BJ (cell line): ENCODE data around the gene MT1G. TPM values are rescaled to one million over a fixed set of nuclear protein-coding genes. Genes with fewer than 3 reads are reported as not detected.
A peak's percentile ranks its signal among the peaks of the same experiment; 100 is the strongest.

ENCODE experiments used
- CTCF ChIA-PET: fragments of 350-600 bp; formaldehyde crosslinking; extraction: SDS; loops from one replicate; lab custom pipeline; 2021; ENCODE audit warnings: antibody characterized with exemption, inconsistent platforms; lab: Yijun Ruan, JAX
- POLR2A ChIA-PET: fragments of 300-600 bp; sonication (Branson Sonifier 250); formaldehyde crosslinking; extraction: SDS; loops from one replicate; lab custom pipeline; 2021; ENCODE audit warnings: antibody characterized with exemption; lab: Charles Lee
- DNase-seq: peaks from one replicate; pipeline ENCODE4 v3.0.0-alpha.2; 2011; ENCODE audit warnings: low read depth
- H3K27me3 ChIP-seq: 2 replicates; pipeline ENCODE4 v1.6.0; 2011; ENCODE audit warnings: low read length; ENCODE audit not compliant: control insufficient read depth, insufficient read depth
- H3K36me3 ChIP-seq: 2 replicates; pipeline ENCODE4 v1.5.1; 2011; ENCODE audit warnings: low read length; ENCODE audit not compliant: control insufficient read depth, insufficient read depth
- H3K4me3 ChIP-seq: 2 replicates; pipeline ENCODE4 v1.5.1; 2011; ENCODE audit warnings: low read depth, mild to moderate bottlenecking, control low read depth, low read length
- CTCF ChIP-seq: IDR thresholded peaks from 2 replicates; pipeline ENCODE4 v1.5.1; 2011; ENCODE audit warnings: low read depth, mild to moderate bottlenecking, control low read depth, inconsistent platforms, low read length, moderate library complexity; ENCODE audit not compliant: insufficient read depth
- polyA plus RNA-seq: library from polyadenylated mRNA; depleted of rRNA; stranded (reverse); fragments of >200 nt; gene quantifications from 2 replicates; pipeline ENCODE4 v1.2.3, GENCODE V29; 2011

MT1G gene
- polyA plus RNA-seq, 1 experiment: 2.9 TPM

- ChIA-PET POLR2A (no interaction called here), CTCF (interaction anchor here (0.7 kb wide), 1 partner anchor 7 kb away, joined by 3 read pairs; no protein-coding TSS in a partner anchor)
- DNase-seq: no peak
- H3K27me3 ChIP-seq: peaks cover 39% of the 10 kb centered on the region
- no peaks in the 10 kb centered on the region for H3K36me3 ChIP-seq
- TF ChIP-seq CTCF: no peak
- peak within 1 kb of the TSS; percentile 41 for H3K4me3 ChIP-seq
Observed at GRCh38 chr16:56637814-56638750, 29.8 kb downstream of the MT1G start, which contains the start of gene MT1A. Gene MT1A (plus strand): TSS chr16:56638666. CDS start chr16:56638739, 73 bp downstream.

DNA sequence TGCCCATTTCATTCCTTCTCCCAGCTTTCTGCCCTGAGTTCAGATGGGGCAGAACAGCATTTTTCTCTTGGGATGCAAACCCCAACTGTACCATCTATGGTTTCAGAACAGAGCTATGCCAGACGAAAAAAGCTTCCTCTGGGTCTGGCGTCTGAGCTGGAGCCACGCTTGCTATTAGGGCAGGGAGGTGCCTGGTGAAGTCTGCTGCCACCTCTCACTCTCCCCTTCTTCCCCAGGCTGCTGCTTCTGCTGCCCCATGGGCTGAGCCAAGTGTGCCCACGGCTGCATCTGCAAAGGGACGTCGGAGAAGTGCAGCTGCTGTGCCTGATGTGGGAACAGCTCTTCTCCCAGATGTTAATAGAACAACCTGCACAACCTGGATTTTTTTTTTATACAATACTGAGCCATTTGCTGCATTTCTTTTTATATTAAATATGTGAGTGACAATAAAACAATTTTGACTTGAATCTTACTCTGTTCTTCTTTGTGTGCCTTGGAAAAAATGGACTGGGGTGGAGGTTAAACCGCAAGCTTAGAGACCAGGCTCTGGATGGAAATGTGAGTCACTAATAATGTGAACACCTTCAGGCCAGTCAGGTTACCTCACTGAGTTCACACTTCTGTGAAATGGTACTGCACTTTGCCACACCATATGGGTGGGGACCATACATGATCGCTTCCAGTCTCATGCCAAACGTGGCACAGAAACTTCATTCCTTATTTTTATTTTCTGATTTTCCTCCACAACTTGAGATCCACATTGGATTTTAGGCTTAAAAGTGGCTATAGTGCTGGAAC is 31.1 kb downstream of the MT1G start:
- ChIA-PET POLR2A (no interaction called here), CTCF (no interaction called here)
- DNase-seq: no peak
- H3K36me3 ChIP-seq: no peaks in the 10 kb centered on the region
- no peak overlapping the region for H3K4me3 ChIP-seq
- H3K27me3 ChIP-seq: peaks cover 41% of the 10 kb centered on the region
- TF ChIP-seq CTCF: no peak

DNA sequence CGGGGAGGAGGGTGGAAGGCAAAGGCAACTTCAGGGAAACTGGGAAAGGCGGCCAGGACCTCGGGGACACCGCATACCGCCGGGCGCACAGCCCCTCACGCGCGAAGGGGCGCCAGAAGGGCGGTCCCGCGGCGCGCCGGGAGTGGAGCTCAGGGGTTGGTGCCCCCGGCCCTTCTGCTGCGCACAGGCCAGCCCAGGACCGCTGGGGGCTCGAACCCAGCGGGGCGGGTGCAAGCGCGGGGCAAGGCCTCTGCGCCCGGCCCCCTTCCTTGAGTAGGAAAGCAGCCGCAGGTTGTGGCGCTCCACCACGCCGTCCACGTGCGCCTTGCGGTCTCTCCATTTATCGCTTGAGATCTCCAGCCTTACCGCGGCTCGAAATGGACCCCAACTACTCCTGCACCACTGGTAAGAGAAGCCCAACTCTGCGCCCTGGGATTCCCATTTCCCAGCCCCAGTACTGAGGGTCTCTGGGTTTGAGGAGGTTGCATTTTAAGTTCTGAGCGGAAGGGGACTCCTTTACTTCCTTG is 32.4 kb downstream of the MT1G start:
- Histone ChIP-seq H3K36me3 (no peaks in the 10 kb centered on the region), H3K4me3 (no peak overlapping the region), H3K27me3 (peaks cover 41% of the 10 kb centered on the region)
- no peak for DNase-seq
- TF ChIP-seq CTCF: no peak
- ChIA-PET CTCF (no interaction called here), POLR2A (no interaction called here)

DNA sequence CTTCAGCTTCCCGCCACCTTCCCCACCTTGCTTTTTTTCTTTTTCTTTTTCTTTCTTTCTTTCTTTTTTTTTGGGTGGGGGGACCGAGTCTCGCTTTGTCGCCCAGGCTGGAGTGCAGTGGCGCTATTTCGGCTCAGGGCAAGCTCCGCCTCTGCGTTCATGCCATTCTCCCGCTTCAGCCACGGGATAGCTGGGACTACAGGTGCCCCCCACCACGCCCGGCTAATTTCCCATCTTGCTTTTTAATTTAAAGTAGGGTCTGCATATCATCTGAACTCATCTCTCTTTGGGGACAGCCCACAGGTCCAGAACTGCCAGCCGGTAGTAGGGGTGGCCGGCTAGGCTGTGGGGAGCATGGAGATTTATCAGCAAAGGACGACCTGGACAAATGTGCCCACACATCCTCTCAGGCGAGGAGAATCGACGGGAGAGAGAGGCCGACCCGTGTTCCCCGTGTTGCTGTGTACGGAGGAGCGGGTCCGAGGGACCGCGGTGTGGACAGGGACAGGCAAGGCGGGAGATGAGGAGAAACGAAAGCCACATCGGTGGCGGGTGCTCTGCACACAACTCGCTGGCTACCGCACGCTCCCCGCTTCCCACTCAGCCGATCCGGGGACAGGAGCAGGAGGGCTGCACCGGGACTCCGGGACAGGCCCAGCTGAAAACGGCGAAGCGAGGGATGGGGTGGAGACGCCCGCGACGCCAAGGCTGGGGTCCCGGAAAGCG is 33.0 kb downstream of the MT1G start:
- CTCF ChIA-PET: interaction anchor here (1.3 kb wide), 1 partner anchor 67 kb away, joined by 5 read pairs; no protein-coding TSS in a partner anchor
- Histone ChIP-seq H3K27me3 (peaks cover 41% of the 10 kb centered on the region), H3K36me3 (no peaks in the 10 kb centered on the region), H3K4me3 (no peak overlapping the region)
- no peak for TF ChIP-seq CTCF
- no peak for DNase-seq
- POLR2A ChIA-PET: no interaction called here
